GM10266 (cell line): ENCODE results near the gene MECR.

ENCODE experiments used
- DNase-seq: peaks from one replicate; pipeline ENCODE4 v3.0.0; 2012; ENCODE audit errors: extremely low spot score
- TF ChIP-seq, protein P1 (sequence below): IDR thresholded peaks from 2 replicates; pipeline ENCODE4 v1.5.1; 2012; ENCODE audit warnings: mild to moderate bottlenecking, low read depth; ENCODE audit not compliant: control insufficient read depth, insufficient read depth; ENCODE audit errors: missing control alignments

Gene MECR

DNA sequence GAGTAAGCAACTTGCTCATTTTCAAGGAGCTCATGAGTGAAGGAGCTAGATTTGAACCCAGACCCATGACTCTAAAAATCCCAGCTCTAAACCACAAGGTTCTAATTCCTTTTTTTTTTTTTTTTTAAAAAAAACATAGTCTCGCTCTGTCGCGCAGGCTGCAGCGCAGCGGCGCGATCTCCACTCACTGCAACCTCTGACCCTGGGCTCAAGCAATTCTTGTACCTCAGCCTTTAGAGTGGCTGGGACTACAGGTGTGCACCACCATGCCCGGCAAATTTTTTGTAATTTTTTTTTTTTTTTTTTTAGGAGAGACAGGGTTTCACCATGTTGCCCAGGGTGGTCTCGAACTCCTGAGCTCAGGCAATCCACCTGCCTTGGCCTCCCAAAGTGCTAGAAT lies 62.8 kb downstream of the MECR start:
- TF ChIP-seq, protein P1, sequence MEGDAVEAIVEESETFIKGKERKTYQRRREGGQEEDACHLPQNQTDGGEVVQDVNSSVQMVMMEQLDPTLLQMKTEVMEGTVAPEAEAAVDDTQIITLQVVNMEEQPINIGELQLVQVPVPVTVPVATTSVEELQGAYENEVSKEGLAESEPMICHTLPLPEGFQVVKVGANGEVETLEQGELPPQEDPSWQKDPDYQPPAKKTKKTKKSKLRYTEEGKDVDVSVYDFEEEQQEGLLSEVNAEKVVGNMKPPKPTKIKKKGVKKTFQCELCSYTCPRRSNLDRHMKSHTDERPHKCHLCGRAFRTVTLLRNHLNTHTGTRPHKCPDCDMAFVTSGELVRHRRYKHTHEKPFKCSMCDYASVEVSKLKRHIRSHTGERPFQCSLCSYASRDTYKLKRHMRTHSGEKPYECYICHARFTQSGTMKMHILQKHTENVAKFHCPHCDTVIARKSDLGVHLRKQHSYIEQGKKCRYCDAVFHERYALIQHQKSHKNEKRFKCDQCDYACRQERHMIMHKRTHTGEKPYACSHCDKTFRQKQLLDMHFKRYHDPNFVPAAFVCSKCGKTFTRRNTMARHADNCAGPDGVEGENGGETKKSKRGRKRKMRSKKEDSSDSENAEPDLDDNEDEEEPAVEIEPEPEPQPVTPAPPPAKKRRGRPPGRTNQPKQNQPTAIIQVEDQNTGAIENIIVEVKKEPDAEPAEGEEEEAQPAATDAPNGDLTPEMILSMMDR = no peak
- no peak for DNase-seq

DNA sequence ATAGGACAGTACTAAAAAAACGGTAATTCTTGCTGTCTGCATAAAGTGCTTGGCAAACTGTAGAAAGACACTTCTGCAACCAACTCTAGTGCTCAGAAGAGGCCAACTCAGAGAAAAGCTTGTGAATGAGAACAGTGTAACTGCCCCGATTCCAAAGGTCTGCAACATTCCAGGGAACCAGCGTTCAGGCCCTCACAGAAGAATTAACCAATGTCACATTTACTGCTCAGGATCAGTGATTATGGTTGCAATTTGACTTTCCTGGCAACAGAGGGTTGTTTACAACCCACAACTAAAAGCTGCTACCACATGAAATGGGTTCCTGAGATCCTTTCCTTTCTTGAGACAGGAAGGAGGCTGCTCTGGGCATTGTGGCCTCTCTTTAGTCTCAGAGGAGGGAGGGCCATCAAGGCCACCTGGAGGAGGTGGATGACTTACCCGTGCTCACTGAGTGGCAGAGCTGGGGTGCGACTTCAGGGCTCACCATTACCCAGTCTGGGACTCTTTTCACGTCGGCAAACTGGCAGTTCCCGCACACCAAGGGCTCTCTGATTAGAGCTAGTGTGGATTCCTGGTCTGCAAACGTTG lies 64.3 kb downstream of the MECR start:
- no peak for DNase-seq
- TF ChIP-seq, protein P1 = no peak

DNA sequence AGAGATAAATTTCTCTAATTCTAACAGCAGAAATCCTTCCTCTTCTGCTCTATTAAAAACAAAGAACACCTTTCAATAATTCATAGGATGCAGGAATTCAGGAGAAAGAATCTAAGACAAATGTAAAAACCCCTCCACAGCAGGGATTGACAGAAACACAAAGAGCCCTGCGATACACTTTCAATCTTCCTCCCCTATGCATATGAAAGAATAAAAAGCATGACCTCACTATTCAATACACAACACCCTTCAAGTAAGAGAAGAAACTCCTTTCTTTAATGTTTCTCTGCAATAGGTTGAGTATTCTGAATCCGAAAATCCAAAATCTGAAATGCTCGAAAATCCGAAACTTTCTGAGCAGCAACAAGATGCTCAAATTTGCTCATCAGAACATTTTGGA lies 66.1 kb downstream of the MECR start:
- no peak for DNase-seq
- TF ChIP-seq, protein P1 = no peak

DNA sequence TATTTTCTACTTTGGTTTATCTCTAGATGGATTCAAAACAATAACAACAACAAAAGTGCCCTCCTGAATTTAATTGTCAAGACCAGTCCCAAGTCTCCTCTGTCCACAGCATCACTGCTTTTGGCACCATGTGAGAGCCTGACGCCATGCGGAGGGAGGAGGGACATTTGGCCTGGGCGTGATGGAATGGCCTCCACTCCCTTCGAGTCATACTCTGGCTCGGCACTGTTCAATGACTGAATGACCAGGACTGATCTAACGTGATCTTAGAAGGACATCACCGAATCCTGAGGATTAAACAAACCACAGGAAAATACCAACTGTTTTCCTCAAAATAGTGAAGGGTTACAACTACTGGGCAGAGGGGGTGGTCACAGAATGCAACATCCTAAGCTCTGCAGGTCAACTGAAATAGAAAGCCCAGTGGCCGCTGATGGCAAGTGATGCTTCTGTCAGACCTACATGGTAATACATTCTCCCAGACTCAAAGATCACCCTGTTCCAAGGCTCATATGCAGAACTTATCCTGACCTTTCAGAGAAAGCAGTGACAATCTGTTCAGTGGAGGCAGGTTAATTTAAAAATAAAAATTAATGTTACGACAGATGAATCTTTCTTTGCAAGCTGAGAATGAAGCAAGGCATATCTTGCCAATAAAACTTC lies 68.1 kb downstream of the MECR start:
- TF ChIP-seq, protein P1 = no peak
- no peak for DNase-seq

DNA sequence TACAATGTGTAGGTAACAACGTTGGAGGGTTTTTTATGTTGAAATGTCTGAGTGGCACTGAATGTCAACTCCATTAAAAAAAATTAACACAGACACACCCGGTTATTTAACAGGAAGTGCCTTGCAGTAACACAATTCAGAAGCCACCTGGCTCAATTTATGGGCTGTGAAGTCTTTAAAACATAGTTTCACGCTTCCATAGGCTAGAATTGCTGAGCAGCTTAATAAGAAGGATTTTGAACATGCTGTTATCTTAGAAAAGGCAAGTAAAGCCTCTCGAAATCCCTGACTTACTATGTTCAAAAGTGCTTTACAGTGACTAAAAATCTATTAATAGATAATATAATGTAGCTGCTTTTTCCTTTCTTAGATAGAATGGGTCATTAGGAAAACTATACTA lies 68.7 kb downstream of the MECR start:
- DNase-seq = no peak
- TF ChIP-seq, protein P1 = no peak

DNA sequence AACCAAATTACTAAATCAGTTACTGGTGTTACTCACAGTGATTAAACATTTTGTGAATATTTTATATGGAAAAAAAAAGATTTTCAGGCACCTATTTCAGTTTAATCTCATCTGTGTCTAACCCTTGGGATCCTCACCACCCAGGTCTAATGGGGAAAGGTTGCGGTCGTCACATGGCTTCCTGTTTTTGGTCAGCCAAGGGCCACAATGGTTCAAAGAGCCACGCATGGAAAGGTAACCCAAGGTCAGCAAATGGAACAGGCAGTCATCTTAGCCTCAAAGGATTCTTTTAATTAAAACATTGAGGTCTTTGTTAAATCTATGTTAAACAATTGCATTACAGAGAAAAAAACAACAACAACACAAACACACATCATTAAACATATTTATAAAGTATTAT lies 71.0 kb downstream of the MECR start:
- TF ChIP-seq, protein P1 = no peak
- no peak for DNase-seq

DNA sequence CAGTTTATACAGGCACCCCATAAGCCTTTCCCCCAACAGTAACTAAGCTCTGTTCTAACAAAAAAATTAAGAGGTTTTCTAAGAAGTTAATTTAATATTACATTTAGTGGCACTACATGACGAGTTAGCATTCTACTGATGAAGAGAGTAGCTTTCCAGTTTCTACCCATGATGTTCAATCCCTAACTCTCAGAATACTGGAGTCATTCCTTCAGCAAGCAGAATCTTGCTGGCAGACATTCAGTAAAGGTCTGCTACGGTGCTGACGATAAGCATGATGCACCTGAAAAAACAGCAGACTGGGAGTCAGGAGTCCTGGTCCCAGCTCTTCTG lies 73.5 kb downstream of the MECR start:
- no peak for DNase-seq
- TF ChIP-seq, protein P1 = no peak
